T-cell (primary cell): ENCODE data around the gene GJA4. TPM values are rescaled to one million over a fixed set of nuclear protein-coding genes. Genes with fewer than 3 reads are reported as not detected.

Experiments
- ATAC-seq, 4 experiments: fragments of 200-7000 bp in 3 of 4; fragments of 150-1000 bp in 1 of 4; cut with Tn5 transposase; replicated peaks in 1 of 4; 1 replicate in 3 of 4; 2 replicates in 1 of 4; pipeline ENCODE4 v1.10.0; 2021; ENCODE audit warnings: moderate library complexity in 3 of 4, mild to moderate bottlenecking in 2 of 4, moderate number of reproducible peaks in 1 of 4
- CTCF ChIA-PET, 2 donors: fragments of 300-600 bp; sonication (Branson Sonifier 250); formaldehyde crosslinking; loops; one replicate each; lab custom pipeline; 2022; ENCODE audit warnings: antibody characterized with exemption in 2 of 2; lab: Charles Lee
- POLR2A ChIA-PET, 2 donors: fragments of 300-600 bp; sonication (Branson Sonifier 250); formaldehyde crosslinking; loops; one replicate each; lab custom pipeline; 2022; ENCODE audit warnings: antibody characterized with exemption in 2 of 2; lab: Charles Lee
- DNase-seq, 35 experiments: peaks; one replicate each; pipeline versions ENCODE4 v3.0.0 to v3.0.0-alpha.2; 2013 to 2023
- H3K27ac ChIP-seq: one replicate; pipeline ENCODE4 v1.5.1; 2013; ENCODE audit warnings: low read length
- H3K27me3 ChIP-seq, 2 experiments: replicated peaks in 1 of 2; 1 replicate in 1 of 2; 2 replicates in 1 of 2; pipeline versions ENCODE4 v1.6.1 to v1.7.0; 2013; ENCODE audit warnings: low read length in 1 of 2, mixed read lengths in 1 of 2; ENCODE audit not compliant: control insufficient read depth in 2 of 2, insufficient read depth in 2 of 2; ENCODE audit errors: extremely low read depth in 1 of 2
- H3K36me3 ChIP-seq, 2 donors: 1 replicate in 1 of 2; 2 replicates in 1 of 2; pipeline versions ENCODE4 v1.6.1 to v1.7.0; 2013; ENCODE audit warnings: low read length in 1 of 2; ENCODE audit not compliant: control insufficient read depth in 2 of 2, insufficient read depth in 1 of 2; ENCODE audit errors: extremely low read depth in 1 of 2
- H3K4me1 ChIP-seq, 2 experiments: 1 replicate in 1 of 2; 2 replicates in 1 of 2; pipeline versions ENCODE4 v1.6.1 to v1.7.0; 2013; ENCODE audit warnings: low read length in 2 of 2, mixed read lengths in 1 of 2; ENCODE audit not compliant: insufficient read depth in 2 of 2, control insufficient read depth in 1 of 2; ENCODE audit errors: extremely low read depth in 1 of 2
- H3K4me3 ChIP-seq, 2 donors: 1 replicate in 1 of 2; 2 replicates in 1 of 2; pipeline versions ENCODE4 v1.5.1 to v1.7.0; 2013; ENCODE audit warnings: mild to moderate bottlenecking in 2 of 2, low read length in 1 of 2, moderate library complexity in 1 of 2; ENCODE audit not compliant: control insufficient read depth in 1 of 2; ENCODE audit errors: extremely low read depth in 1 of 2
- H3K9me3 ChIP-seq: 2 replicates; pipeline ENCODE4 v1.7.0; 2013
- H3K27ac Mint-ChIP-seq, 2 donors: one replicate each; pipeline ENCODE4 v1.8.0; 2020 to 2021; ENCODE audit warnings: mild to moderate bottlenecking in 2 of 2, mixed read lengths in 2 of 2
- H3K27me3 Mint-ChIP-seq, 2 donors: one replicate each; pipeline ENCODE4 v1.8.0; 2021 to 2022; ENCODE audit warnings: mixed read lengths in 2 of 2
- H3K36me3 Mint-ChIP-seq: one replicate; pipeline ENCODE4 v1.8.0; 2021; ENCODE audit warnings: mixed read lengths
- H3K4me1 Mint-ChIP-seq, 3 donors: one replicate each; pipeline ENCODE4 v1.8.0; 2020 to 2022; ENCODE audit warnings: mixed read lengths in 3 of 3, mild to moderate bottlenecking in 1 of 3
- H3K4me3 Mint-ChIP-seq, 3 donors: one replicate each; pipeline ENCODE4 v1.8.0; 2020 to 2022; ENCODE audit warnings: mild to moderate bottlenecking in 3 of 3, mixed read lengths in 3 of 3, moderate library complexity in 3 of 3
- H3K9me3 Mint-ChIP-seq, 3 donors: one replicate each; pipeline ENCODE4 v1.8.0; 2020 to 2022; ENCODE audit warnings: mixed read lengths in 3 of 3
- WGBS: methylation state at CpG from one replicate; pipeline ENCODE4 v1.1.5; 2013; ENCODE audit warnings: missing lambda C conversion rate; ENCODE audit not compliant: insufficient coverage; 5-methylcytosine and 5-hydroxymethylcytosine counted together
- total RNA-seq, 35 experiments: library from RNA in 6 of 35; stranded (reverse) in 6 of 35; fragments of 120-200 nt in 1 of 35; gene quantifications; one replicate each; pipeline versions ENCODE4 v1.2.1 to v1.2.4 and lab custom pipeline; 2013 to 2026

Gene GJA4
- total RNA-seq, 5 donors from 2014 or later (not counting 1 experiment from before 2014, with no cell fraction given) = not detected

GRCh38 chr1:34822202-34822601 lies 29.4 kb downstream of the GJA4 start:
- POLR2A ChIA-PET = no interaction called here
- Mint-ChIP-seq H3K36me3 (peaks cover 13% of the 10 kb centered on the region), H3K27me3 (no peaks in the 10 kb centered on the region), H3K9me3 (peaks cover 0 to 3% (median 3%) of the 10 kb centered on the region in 3 donors), H3K4me1 (no peaks in the 10 kb centered on the region), H3K4me3 (no peak overlapping the region), H3K27ac (no peak overlapping the region)
- H3K9me3 ChIP-seq = no peaks in the 10 kb centered on the region
- CTCF ChIA-PET = no interaction called here
- no peaks in the 10 kb centered on the region for H3K36me3 ChIP-seq
- DNase-seq = no peak
- H3K27me3 ChIP-seq = no peaks in the 10 kb centered on the region
- no peak overlapping the region for H3K27ac ChIP-seq
- H3K4me3 ChIP-seq = no peak overlapping the region
- H3K4me1 ChIP-seq = no peaks in the 10 kb centered on the region
- no CpG with 5 or more reads among the region's 3 CpGs for WGBS
- ATAC-seq = no peak

GRCh38 chr1:34824817-34825454 lies 32.1 kb downstream of the GJA4 start:
- peaks cover 10% of the 10 kb centered on the region for H3K36me3 Mint-ChIP-seq
- Histone ChIP-seq H3K9me3 (no peaks in the 10 kb centered on the region), H3K4me1 (no peaks in the 10 kb centered on the region), H3K4me3 (no peak overlapping the region), H3K27ac (no peak overlapping the region), H3K36me3 (no peaks in the 10 kb centered on the region), H3K27me3 (no peaks in the 10 kb centered on the region)
- no peak overlapping the region for H3K4me3 Mint-ChIP-seq
- DNase-seq = no peak
- no peak overlapping the region for H3K27ac Mint-ChIP-seq
- 71% methylated on average over 1 of the region's 3 CpGs for WGBS
- no peak for ATAC-seq
- POLR2A ChIA-PET = no interaction called here
- H3K27me3 Mint-ChIP-seq = no peaks in the 10 kb centered on the region
- CTCF ChIA-PET = no interaction called here
- peaks cover 0 to 3% (median 3%) of the 10 kb centered on the region in 3 donors for H3K9me3 Mint-ChIP-seq
- H3K4me1 Mint-ChIP-seq = peaks cover 0 to 5% (median 0%) of the 10 kb centered on the region in 3 donors

GRCh38 chr1:34825455-34826091 lies 32.8 kb downstream of the GJA4 start:
- H3K4me3 ChIP-seq = no peak overlapping the region
- DNase-seq (no peak), ATAC-seq (no peak)
- no peaks in the 10 kb centered on the region for H3K9me3 ChIP-seq
- Mint-ChIP-seq H3K4me3 (no peak overlapping the region), H3K27me3 (no peaks in the 10 kb centered on the region), H3K4me1 (peaks cover 0 to 5% (median 0%) of the 10 kb centered on the region in 3 donors), H3K9me3 (peaks cover 0 to 3% (median 3%) of the 10 kb centered on the region in 3 donors), H3K36me3 (peaks cover 10% of the 10 kb centered on the region), H3K27ac (no peak overlapping the region)
- no peak overlapping the region for H3K27ac ChIP-seq
- WGBS = 73% methylated on average over 4 of the region's 11 CpGs
- ChIA-PET CTCF (no interaction called here), POLR2A (no interaction called here)
- H3K4me1 ChIP-seq = no peaks in the 10 kb centered on the region
- H3K27me3 ChIP-seq = no peaks in the 10 kb centered on the region
- no peaks in the 10 kb centered on the region for H3K36me3 ChIP-seq

- H3K9me3 Mint-ChIP-seq = peaks cover 0 to 3% (median 3%) of the 10 kb centered on the region in 3 donors
- ATAC-seq = no peak
- peaks cover 0 to 5% (median 0%) of the 10 kb centered on the region in 3 donors for H3K4me1 Mint-ChIP-seq
- H3K4me3 ChIP-seq = no peak overlapping the region
- no peaks in the 10 kb centered on the region for H3K9me3 ChIP-seq
- ChIA-PET CTCF (no interaction called here), POLR2A (no interaction called here)
- no peaks in the 10 kb centered on the region for H3K27me3 ChIP-seq
- H3K36me3 Mint-ChIP-seq = peaks cover 8% of the 10 kb centered on the region
- no peaks in the 10 kb centered on the region for H3K4me1 ChIP-seq
- no peaks in the 10 kb centered on the region for H3K36me3 ChIP-seq
- DNase-seq = no peak
- no peak overlapping the region for H3K27ac ChIP-seq
- no peaks in the 10 kb centered on the region for H3K27me3 Mint-ChIP-seq
- no peak overlapping the region for H3K4me3 Mint-ChIP-seq
- WGBS = 100% methylated on average over 2 of the region's 5 CpGs
- H3K27ac Mint-ChIP-seq = no peak overlapping the region
Observed at GRCh38 chr1:34827341-34827941, 34.6 kb downstream of the GJA4 start.

- H3K27me3 ChIP-seq = no peaks in the 10 kb centered on the region
- DNase-seq = no peak
- Mint-ChIP-seq H3K36me3 (peaks cover 8% of the 10 kb centered on the region), H3K27ac (no peak overlapping the region), H3K4me1 (peaks cover 0 to 5% (median 0%) of the 10 kb centered on the region in 3 donors), H3K4me3 (no peak overlapping the region), H3K9me3 (peaks cover 0 to 3% (median 3%) of the 10 kb centered on the region in 3 donors), H3K27me3 (no peaks in the 10 kb centered on the region)
- ChIA-PET POLR2A (no interaction called here), CTCF (no interaction called here)
- no peaks in the 10 kb centered on the region for H3K9me3 ChIP-seq
- no peak overlapping the region for H3K27ac ChIP-seq
- no peaks in the 10 kb centered on the region for H3K4me1 ChIP-seq
- no peaks in the 10 kb centered on the region for H3K36me3 ChIP-seq
- no peak overlapping the region for H3K4me3 ChIP-seq
- no peak for ATAC-seq
- 100% methylated on average over 1 of the region's 2 CpGs for WGBS
Observed at GRCh38 chr1:34828611-34829010, 35.8 kb downstream of the GJA4 start.

- H3K27ac ChIP-seq = no peak overlapping the region
- ChIA-PET CTCF (no interaction called here), POLR2A (no interaction called here)
- Mint-ChIP-seq H3K27ac (no peak overlapping the region), H3K36me3 (peaks cover 5% of the 10 kb centered on the region), H3K27me3 (no peaks in the 10 kb centered on the region), H3K4me1 (peaks cover 0 to 5% (median 0%) of the 10 kb centered on the region in 3 donors), H3K9me3 (no peaks in the 10 kb centered on the region), H3K4me3 (no peak overlapping the region)
- DNase-seq = no peak
- H3K27me3 ChIP-seq = no peaks in the 10 kb centered on the region
- 100% methylated on average over 1 of the region's 3 CpGs for WGBS
- ATAC-seq = no peak
- H3K4me3 ChIP-seq = no peak overlapping the region
- H3K4me1 ChIP-seq = no peaks in the 10 kb centered on the region
- no peaks in the 10 kb centered on the region for H3K9me3 ChIP-seq
- no peaks in the 10 kb centered on the region for H3K36me3 ChIP-seq
Observed at GRCh38 chr1:34829250-34829649, 36.5 kb downstream of the GJA4 start.
